ENCODE data around the gene SYNE2. TPM values are rescaled to one million over a fixed set of nuclear protein-coding genes. Genes with fewer than 3 reads are reported as not detected.

The SYNE2 gene
- total and polyA plus RNA-seq, 2 donors (not counting 1 experiment from before 2014, with no cell fraction given) = 3.1 to 15.4 TPM

GRCh38 chr14:63887899-63888298 is 35.1 kb downstream of the SYNE2 start:
- no peak overlapping the region for H2AFZ ChIP-seq (ENCODE audit: low read length)
- no peaks in the 10 kb centered on the region for H3K4me1 ChIP-seq (ENCODE audit: control insufficient read depth, extremely low read depth, insufficient read depth, low read length)
- H3K4me3 ChIP-seq (replicated peaks in 1 of 4; ENCODE audit: control extremely low read depth in 1 of 4, insufficient read depth in 1 of 4, low read depth in 3 of 4, low read length in 4 of 4) = no peak overlapping the region
- no peaks in the 10 kb centered on the region for H3K79me2 ChIP-seq (ENCODE audit: control insufficient read depth, insufficient read depth, low read length)
- H3K9me3 ChIP-seq (ENCODE audit: control insufficient read depth, insufficient read depth, low read depth, low read length) = no peaks in the 10 kb centered on the region
- DNase-seq (ENCODE audit: low read depth in 2 of 2) = no peak
- TF ChIP-seq CTCF (conservative IDR thresholded peaks at IDR 0.05 in 1 of 2, IDR thresholded peaks at IDR 0.05 in 1 of 2; ENCODE audit: low read depth in 1 of 2, low read length in 2 of 2) = no peak
- TF ChIP-seq EZH2 (IDR thresholded peaks at IDR 0.05; ENCODE audit: low read length, missing control alignments) = no peak
- H3K27ac ChIP-seq (ENCODE audit: insufficient read depth, low read length) = no peak overlapping the region
- H3K9ac ChIP-seq (ENCODE audit: insufficient read depth, low read length) = no peak overlapping the region
- H3K36me3 ChIP-seq (ENCODE audit: control insufficient read depth, insufficient read depth, low read length) = no peaks in the 10 kb centered on the region
- H4K20me1 ChIP-seq (ENCODE audit: control insufficient read depth, extremely low read depth, insufficient read depth, low read length) = no peaks in the 10 kb centered on the region
- H3K4me2 ChIP-seq (ENCODE audit: extremely low read depth, insufficient read depth, low read length) = no peak overlapping the region
- H3K27me3 ChIP-seq (ENCODE audit: control insufficient read depth, insufficient read depth, low read length) = no peaks in the 10 kb centered on the region

- H3K4me3 ChIP-seq (replicated peaks in 1 of 4; ENCODE audit: control extremely low read depth in 1 of 4, insufficient read depth in 1 of 4, low read depth in 3 of 4, low read length in 4 of 4) = no peak overlapping the region
- no peaks in the 10 kb centered on the region for H3K4me1 ChIP-seq (ENCODE audit: control insufficient read depth, extremely low read depth, insufficient read depth, low read length)
- TF ChIP-seq CTCF (conservative IDR thresholded peaks at IDR 0.05 in 1 of 2, IDR thresholded peaks at IDR 0.05 in 1 of 2; ENCODE audit: low read depth in 1 of 2, low read length in 2 of 2) = no peak
- TF ChIP-seq EZH2 (IDR thresholded peaks at IDR 0.05; ENCODE audit: low read length, missing control alignments) = no peak
- no peaks in the 10 kb centered on the region for H3K36me3 ChIP-seq (ENCODE audit: control insufficient read depth, insufficient read depth, low read length)
- no peak overlapping the region for H3K9ac ChIP-seq (ENCODE audit: insufficient read depth, low read length)
- no peaks in the 10 kb centered on the region for H3K27me3 ChIP-seq (ENCODE audit: control insufficient read depth, insufficient read depth, low read length)
- no peaks in the 10 kb centered on the region for H3K9me3 ChIP-seq (ENCODE audit: control insufficient read depth, insufficient read depth, low read depth, low read length)
- H3K4me2 ChIP-seq (ENCODE audit: extremely low read depth, insufficient read depth, low read length) = no peak overlapping the region
- H4K20me1 ChIP-seq (ENCODE audit: control insufficient read depth, extremely low read depth, insufficient read depth, low read length) = peaks cover 2% of the 10 kb centered on the region
- no peaks in the 10 kb centered on the region for H3K79me2 ChIP-seq (ENCODE audit: control insufficient read depth, insufficient read depth, low read length)
- no peak overlapping the region for H2AFZ ChIP-seq (ENCODE audit: low read length)
- no peak for DNase-seq (ENCODE audit: low read depth in 2 of 2)
- H3K27ac ChIP-seq (ENCODE audit: insufficient read depth, low read length) = no peak overlapping the region
These were observed 37.7 kb downstream of the SYNE2 start for GRCh38 chr14:63890553-63890952.

GRCh38 chr14:63891148-63891975 is 38.6 kb downstream of the SYNE2 start:
- peak in 1 of 2 donors; percentile 31 for DNase-seq (ENCODE audit: low read depth in 2 of 2)
- no peak overlapping the region for H3K4me2 ChIP-seq (ENCODE audit: extremely low read depth, insufficient read depth, low read length)
- peaks cover 2% of the 10 kb centered on the region for H4K20me1 ChIP-seq (ENCODE audit: control insufficient read depth, extremely low read depth, insufficient read depth, low read length)
- no peaks in the 10 kb centered on the region for H3K9me3 ChIP-seq (ENCODE audit: control insufficient read depth, insufficient read depth, low read depth, low read length)
- no peaks in the 10 kb centered on the region for H3K27me3 ChIP-seq (ENCODE audit: control insufficient read depth, insufficient read depth, low read length)
- TF ChIP-seq CTCF (conservative IDR thresholded peaks at IDR 0.05 in 1 of 2, IDR thresholded peaks at IDR 0.05 in 1 of 2; ENCODE audit: low read depth in 1 of 2, low read length in 2 of 2) (no peak), EZH2 (IDR thresholded peaks at IDR 0.05; ENCODE audit: low read length, missing control alignments) (no peak)
- H2AFZ ChIP-seq (ENCODE audit: low read length) = no peak overlapping the region
- H3K79me2 ChIP-seq (ENCODE audit: control insufficient read depth, insufficient read depth, low read length) = no peaks in the 10 kb centered on the region
- H3K4me1 ChIP-seq (ENCODE audit: control insufficient read depth, extremely low read depth, insufficient read depth, low read length) = no peaks in the 10 kb centered on the region
- no peak overlapping the region for H3K4me3 ChIP-seq (replicated peaks in 1 of 4; ENCODE audit: control extremely low read depth in 1 of 4, insufficient read depth in 1 of 4, low read depth in 3 of 4, low read length in 4 of 4)
- no peaks in the 10 kb centered on the region for H3K36me3 ChIP-seq (ENCODE audit: control insufficient read depth, insufficient read depth, low read length)
- H3K9ac ChIP-seq (ENCODE audit: insufficient read depth, low read length) = no peak overlapping the region
- H3K27ac ChIP-seq (ENCODE audit: insufficient read depth, low read length) = no peak overlapping the region

Data from fibroblast of lung (primary cell).